ENCODE results near the gene FBXO9. TPM values are rescaled to one million over a fixed set of nuclear protein-coding genes. Genes with fewer than 3 reads are reported as not detected.

Gene FBXO9
- total and polyA plus RNA-seq, 4 experiments from 2014 or later = 56.2 to 136 (median 93.4) TPM

GRCh38 chr6:53143710-53144109 is 78.5 kb downstream of the FBXO9 start:
- Histone ChIP-seq H3K27me3 (ENCODE audit: insufficient read depth, low read length) (no peaks in the 10 kb centered on the region), H3K4me3 (ENCODE audit: low read length in 2 of 2) (no peak overlapping the region), H3K4me1 (ENCODE audit: insufficient read depth, low read length) (no peaks in the 10 kb centered on the region), H3K27ac (ENCODE audit: low read depth, low read length) (no peak overlapping the region), H3K36me3 (ENCODE audit: insufficient read depth, low read length) (no peaks in the 10 kb centered on the region), H3K9me3 (ENCODE audit: control insufficient read depth in 1 of 2, low read length in 2 of 2) (no peaks in the 10 kb centered on the region)
- peaks cover 0 to 7% (median 0%) of the 10 kb centered on the region in 8 donors for H3K9me3 Mint-ChIP-seq
- H3K27ac Mint-ChIP-seq = no peak overlapping the region
- peaks cover 0 to 1% (median 0%) of the 10 kb centered on the region in 4 donors for H3K4me1 Mint-ChIP-seq
- CTCF ChIA-PET (ENCODE audit: partially characterized antibody) = no interaction called here
- H3K27me3 Mint-ChIP-seq = peaks cover 7 to 18% of the 10 kb centered on the region in 2 donors
- POLR2A ChIA-PET (ENCODE audit: partially characterized antibody) = no interaction called here
- H3K4me3 Mint-ChIP-seq = no peak overlapping the region
- H3K36me3 Mint-ChIP-seq = no peaks in the 10 kb centered on the region
- intact Hi-C loops (cut with micrococcal nuclease) = no loop called here
- DNase-seq = no peak

- Mint-ChIP-seq H3K36me3 (no peaks in the 10 kb centered on the region), H3K4me1 (peaks cover 0 to 1% (median 0%) of the 10 kb centered on the region in 4 donors), H3K4me3 (no peak overlapping the region), H3K27me3 (peaks cover 8 to 21% of the 10 kb centered on the region in 2 donors), H3K9me3 (peaks cover 0 to 7% (median 0%) of the 10 kb centered on the region in 8 donors), H3K27ac (no peak overlapping the region)
- DNase-seq = no peak
- ChIA-PET POLR2A (ENCODE audit: partially characterized antibody) (no interaction called here), CTCF (ENCODE audit: partially characterized antibody) (no interaction called here)
- Histone ChIP-seq H3K27me3 (ENCODE audit: insufficient read depth, low read length) (no peaks in the 10 kb centered on the region), H3K27ac (ENCODE audit: low read depth, low read length) (no peak overlapping the region), H3K4me3 (ENCODE audit: low read length in 2 of 2) (no peak overlapping the region), H3K36me3 (ENCODE audit: insufficient read depth, low read length) (no peaks in the 10 kb centered on the region), H3K4me1 (ENCODE audit: insufficient read depth, low read length) (no peaks in the 10 kb centered on the region), H3K9me3 (ENCODE audit: control insufficient read depth in 1 of 2, low read length in 2 of 2) (no peaks in the 10 kb centered on the region)
- intact Hi-C loops (cut with micrococcal nuclease) = no loop called here
Observed at GRCh38 chr6:53144802-53145201, 79.6 kb downstream of the FBXO9 start.

GRCh38 chr6:53148684-53149083 is 83.5 kb downstream of the FBXO9 start, which contains the start of gene GCM1:
Gene GCM1 (minus strand): TSS chr6:53148841. CDS start chr6:53145632, 3,209 bp downstream.
- ChIA-PET CTCF (ENCODE audit: partially characterized antibody) (no interaction called here), POLR2A (ENCODE audit: partially characterized antibody) (no interaction called here)
- H3K27ac Mint-ChIP-seq = no peak within 1 kb of the TSS

More at GRCh38 chr6:53148684-53149083, 83.5 kb downstream of the FBXO9 start, which contains the start of gene GCM1:
- no peaks in the 10 kb centered on the region for H3K27me3 ChIP-seq (ENCODE audit: insufficient read depth, low read length)
- no peaks in the 10 kb centered on the region for H3K4me1 ChIP-seq (ENCODE audit: insufficient read depth, low read length)
- no peak for DNase-seq
- no peaks in the 10 kb centered on the region for H3K36me3 ChIP-seq (ENCODE audit: insufficient read depth, low read length)
- H3K9me3 ChIP-seq (ENCODE audit: control insufficient read depth in 1 of 2, low read length in 2 of 2) = no peaks in the 10 kb centered on the region
- intact Hi-C loops (cut with micrococcal nuclease) = no loop called here
- Mint-ChIP-seq H3K27me3 (peaks cover 2 to 14% of the 10 kb centered on the region in 2 donors), H3K4me1 (peaks cover 0 to 1% (median 0%) of the 10 kb centered on the region in 4 donors), H3K4me3 (no peak within 1 kb of the TSS), H3K36me3 (no peaks in the 10 kb centered on the region), H3K9me3 (peaks cover 0 to 7% (median 0%) of the 10 kb centered on the region in 8 donors)
- no peak within 1 kb of the TSS for H3K27ac ChIP-seq (ENCODE audit: low read depth, low read length)
- no peak within 1 kb of the TSS for H3K4me3 ChIP-seq (ENCODE audit: low read length in 2 of 2)

Other genes starting within 250 kb of the FBXO9 start
- gene GSTA5, start 224.6 kb upstream of the FBXO9 start, total RNA-seq = not detected
- gene GSTA5, start 224.6 kb upstream of the FBXO9 start, polyA plus RNA-seq = not detected
- not detected for gene GSTA3, start 155.7 kb upstream of the FBXO9 start, total RNA-seq
- not detected for gene GSTA3, start 155.7 kb upstream of the FBXO9 start, polyA plus RNA-seq
- not detected for gene GSTA4, start 70.1 kb upstream of the FBXO9 start, total RNA-seq
- 1 to 10 TPM in 1 of 2 donors, under 1 TPM in 1; 0.57 to 1.7 TPM for gene GSTA4, start 70.1 kb upstream of the FBXO9 start, polyA plus RNA-seq
- gene CILK1, start 3.6 kb upstream of the FBXO9 start, total RNA-seq = 10 to 100 TPM; 12.8 to 12.9 TPM
- 1 to 10 TPM; 3.3 to 4.7 TPM for gene CILK1, start 3.6 kb upstream of the FBXO9 start, polyA plus RNA-seq
- gene GCM1, start 83.4 kb downstream of the FBXO9 start, total RNA-seq = under 1 TPM; 0.11 to 0.15 TPM
- gene GCM1, start 83.4 kb downstream of the FBXO9 start, polyA plus RNA-seq = not detected